TTC549 (cell line): Measurements from ENCODE around the gene SLC39A3.

Experiments
- FAIRE-seq: peaks from 2 replicates; lab custom pipeline; 2012; peaks lifted over from hg19 to GRCh38; lab: Jason Lieb, UNC

SLC39A3 gene

DNA sequence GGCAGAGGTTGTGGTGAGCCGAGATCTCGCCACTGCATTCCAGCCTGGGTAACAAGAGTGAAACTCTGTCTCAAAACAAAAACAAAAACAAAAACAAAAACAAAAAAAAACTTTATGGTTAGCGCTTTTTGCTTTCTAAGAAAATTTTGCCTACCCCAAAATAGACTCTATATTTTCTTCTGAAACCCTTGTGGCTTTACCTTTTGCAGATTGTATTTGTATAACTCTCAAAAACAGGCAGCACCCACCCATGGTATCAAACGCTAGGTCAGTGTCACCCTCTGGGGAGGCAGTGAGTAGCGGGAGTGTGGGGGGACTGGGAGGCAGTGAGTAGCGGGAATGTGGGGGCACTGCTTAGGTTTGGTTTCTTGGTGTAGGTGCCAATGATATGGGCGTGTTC is 7.5 kb upstream of the SLC39A3 start:
- no peak for FAIRE-seq

DNA sequence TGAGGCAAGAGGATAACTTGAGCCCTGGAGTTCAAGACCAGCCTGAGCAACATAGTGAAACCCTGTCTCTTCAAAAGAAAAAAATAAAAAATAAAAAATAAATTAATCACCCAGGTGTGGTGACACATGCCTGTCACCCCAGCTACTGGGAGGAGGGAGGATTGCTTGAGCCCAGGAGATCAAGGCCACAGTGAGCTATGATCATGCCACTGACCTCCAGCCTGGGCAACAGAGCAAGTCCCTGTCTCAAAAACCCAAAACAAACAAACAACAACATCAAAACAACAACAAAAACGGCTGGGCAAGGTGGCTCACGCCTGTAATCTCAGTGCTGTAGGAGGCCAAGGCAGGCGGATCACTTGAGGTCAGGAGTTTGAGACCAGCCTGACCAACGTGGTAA is 4.3 kb upstream of the SLC39A3 start:
- FAIRE-seq: no peak

DNA sequence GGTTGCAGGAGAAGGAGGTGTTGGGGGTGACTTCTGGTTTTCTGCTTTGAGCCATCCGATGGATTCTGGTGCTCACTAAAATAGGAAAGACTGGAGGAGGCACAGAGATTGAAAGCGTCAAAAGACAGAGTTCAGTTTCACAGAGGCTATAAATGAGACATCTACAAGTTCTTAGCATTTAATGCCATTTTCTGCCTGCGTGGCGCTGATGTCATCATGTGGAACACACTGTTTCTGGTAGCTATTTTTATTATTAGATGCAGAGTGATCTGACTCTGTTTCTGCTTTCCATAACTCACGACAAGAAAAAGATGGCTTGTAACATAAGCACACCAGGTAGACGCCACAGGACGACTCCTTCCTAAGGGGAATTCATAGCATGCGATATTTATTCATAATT is 3.3 kb upstream of the SLC39A3 start:
- no peak for FAIRE-seq

DNA sequence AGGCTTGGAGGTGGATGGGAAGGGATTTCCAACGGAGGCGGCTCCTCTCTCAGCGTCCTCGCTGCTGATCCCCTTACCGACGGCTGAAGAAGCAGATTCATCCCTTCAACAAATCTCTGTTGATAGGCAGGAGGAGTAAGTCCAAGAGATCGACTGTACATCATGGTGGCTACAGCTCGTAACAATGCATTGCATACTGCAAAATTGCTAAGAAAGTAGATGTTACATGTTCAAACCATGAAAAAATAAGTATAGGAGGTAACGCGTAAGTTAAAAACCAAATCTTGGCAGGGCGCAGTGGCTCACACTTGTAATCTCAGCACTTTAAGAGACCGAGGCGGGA is 468 bp upstream of the SLC39A3 start:
- FAIRE-seq: no peak

DNA sequence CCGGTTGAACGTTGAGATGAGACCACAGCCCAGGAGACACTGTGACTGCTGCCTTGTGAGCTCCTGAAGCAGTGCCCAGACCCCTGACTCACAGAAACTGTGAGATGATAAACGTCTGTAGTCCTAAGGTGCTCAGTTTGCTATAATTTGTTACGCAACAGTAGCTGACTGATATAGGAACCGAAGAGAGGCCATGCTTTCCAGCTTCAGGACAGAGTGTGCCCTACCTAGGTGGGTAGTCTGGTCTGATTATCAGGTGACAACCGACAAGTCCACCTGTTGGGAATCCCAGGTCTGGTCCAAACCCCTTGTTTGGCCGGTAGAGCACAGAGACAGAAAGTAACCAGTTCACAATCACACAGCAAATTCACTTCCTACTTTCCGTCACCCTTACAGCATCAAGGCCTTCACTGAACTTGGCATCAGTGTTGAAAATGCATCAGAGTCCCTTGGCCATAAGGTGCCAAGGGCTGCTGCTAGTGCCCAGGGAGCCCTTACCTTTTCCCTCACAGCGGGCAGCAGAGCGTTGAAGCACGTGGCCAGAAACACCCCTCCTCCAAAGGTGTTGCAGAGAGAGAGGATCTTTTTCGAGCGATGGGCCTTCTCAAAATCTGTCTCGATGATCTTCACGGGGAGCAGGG is 3.1 kb downstream of the SLC39A3 start:
- FAIRE-seq: no peak

DNA sequence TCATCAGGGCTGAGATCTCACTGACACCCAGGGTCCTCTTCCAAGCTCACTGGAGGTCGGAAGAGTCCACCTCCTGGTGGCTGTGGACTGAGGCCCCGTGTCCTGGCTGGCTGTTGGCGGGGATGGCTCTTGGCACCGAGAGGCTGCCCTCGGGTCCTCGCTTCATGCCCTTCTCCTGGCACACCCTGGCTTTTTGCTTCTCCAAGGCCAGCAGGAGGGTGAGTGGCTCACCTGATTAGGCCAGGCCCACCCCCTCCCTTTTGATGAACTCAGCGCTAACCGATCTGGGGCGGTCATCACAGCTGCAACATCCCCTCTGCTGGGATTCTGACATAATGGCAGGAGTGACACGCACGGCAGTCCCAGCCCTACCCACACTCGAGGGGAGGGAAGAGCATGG is 4.4 kb downstream of the SLC39A3 start:
- no peak for FAIRE-seq

DNA sequence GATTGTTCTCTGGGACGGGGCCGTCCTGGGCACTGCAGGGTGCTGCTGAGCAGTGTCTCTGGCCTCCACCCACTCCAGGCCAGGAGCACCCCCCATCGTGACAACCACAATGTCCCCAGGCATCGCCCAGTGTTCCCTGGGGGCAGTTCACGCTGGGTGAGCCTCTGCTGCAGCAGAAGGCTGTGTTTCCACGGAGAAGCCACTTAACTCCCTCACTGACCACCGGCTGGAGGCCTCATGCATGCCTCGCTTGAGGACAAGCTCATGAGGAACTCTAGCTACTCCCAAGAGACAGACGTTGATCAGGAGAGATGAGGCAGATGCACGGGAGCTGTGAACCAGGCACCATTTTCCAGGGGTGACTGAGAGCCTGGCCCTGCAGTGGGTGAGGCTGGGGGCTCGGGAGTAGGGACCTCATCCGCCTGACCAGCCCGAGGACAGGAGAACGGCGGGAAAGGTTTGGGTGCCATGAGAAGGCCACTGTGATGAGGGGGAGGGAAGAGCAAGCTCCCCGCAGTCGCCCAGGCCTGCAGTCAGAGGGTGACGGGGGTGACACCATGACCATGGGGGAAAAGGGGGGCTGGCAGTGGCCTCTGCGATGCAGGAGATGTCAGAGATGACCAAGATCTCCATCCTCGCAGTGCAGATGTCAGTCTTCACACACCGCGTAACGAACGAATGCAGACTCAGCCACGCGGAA is 5.1 kb downstream of the SLC39A3 start:
- no peak for FAIRE-seq

DNA sequence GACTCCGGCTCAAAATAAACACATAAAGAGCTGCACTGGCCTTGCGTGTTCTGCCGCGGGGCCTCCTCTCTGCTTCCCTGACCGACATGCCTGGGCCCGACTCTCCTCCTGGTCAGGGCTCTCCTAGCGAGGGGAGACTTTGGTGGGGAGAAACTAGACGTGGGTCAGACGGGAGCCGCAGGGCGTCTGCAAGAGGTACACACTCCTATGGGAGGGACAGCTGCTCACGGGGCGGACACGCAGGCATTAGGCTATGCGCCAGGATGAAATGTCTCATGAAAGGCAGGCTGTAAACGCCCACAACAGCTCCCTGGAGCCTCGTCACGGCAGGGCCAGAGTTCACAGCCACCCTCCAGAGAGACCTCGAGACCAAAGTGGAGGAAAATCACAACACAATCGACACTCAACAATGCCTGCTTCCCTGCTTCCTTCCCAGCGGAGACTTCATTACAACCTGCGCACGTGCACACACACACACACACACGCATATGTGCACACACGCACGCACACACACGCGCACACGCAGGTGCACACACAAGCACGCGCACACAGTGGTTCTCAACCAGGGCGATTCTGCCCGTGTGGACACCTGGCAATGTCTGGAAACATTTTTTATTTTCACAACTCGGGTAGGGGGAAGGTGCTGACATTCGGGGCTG is 5.8 kb downstream of the SLC39A3 start:
- no peak for FAIRE-seq

DNA sequence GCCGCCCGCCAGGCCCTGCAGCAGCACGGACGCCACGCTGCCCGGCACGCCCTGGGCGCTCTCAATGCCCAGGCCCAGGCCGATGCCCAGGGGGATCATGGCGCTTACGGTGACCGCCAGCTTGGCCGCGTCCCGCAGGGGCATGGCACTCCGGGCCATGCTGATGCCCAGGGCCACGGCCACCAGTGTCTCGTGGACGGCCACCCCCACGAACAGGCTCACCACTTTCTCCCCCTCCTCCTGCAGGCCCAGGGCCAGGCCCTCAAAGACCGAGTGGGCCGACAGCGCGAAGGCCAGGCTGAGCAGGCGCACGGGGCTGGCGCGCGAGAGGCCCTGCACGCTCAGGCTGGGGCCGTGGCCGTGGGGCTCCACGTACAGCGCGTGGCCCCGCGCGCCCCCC is 6.9 kb downstream of the SLC39A3 start:
- FAIRE-seq: no peak

DNA sequence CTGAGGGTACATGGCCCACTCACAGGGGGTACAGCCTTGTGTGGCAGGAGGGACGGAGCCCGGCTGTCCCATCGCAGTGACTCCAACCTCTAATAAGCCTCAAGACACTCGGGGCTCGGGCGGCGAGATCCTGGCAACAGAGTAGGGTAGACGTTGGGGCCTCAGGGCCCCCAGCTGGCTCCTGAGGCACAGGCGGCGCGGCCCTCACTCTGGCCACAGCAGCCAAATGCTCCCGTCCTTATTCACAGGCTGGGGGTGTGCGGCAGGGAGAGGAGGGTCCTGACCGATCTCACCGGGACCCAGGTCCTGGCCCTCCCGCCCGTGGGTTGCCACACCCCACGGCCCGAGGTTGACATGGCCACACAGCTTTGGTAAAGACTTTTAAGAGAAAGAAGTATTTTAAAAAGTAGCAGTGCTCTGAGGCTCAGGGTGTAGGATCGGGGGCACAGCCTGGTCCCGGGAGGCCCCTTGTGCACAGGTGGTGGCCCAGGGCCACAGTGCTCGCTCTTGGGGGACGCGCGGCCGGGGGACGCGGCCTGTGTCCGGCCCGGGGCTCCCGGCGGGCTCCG is 7.6 kb downstream of the SLC39A3 start:
- FAIRE-seq: no peak

DNA sequence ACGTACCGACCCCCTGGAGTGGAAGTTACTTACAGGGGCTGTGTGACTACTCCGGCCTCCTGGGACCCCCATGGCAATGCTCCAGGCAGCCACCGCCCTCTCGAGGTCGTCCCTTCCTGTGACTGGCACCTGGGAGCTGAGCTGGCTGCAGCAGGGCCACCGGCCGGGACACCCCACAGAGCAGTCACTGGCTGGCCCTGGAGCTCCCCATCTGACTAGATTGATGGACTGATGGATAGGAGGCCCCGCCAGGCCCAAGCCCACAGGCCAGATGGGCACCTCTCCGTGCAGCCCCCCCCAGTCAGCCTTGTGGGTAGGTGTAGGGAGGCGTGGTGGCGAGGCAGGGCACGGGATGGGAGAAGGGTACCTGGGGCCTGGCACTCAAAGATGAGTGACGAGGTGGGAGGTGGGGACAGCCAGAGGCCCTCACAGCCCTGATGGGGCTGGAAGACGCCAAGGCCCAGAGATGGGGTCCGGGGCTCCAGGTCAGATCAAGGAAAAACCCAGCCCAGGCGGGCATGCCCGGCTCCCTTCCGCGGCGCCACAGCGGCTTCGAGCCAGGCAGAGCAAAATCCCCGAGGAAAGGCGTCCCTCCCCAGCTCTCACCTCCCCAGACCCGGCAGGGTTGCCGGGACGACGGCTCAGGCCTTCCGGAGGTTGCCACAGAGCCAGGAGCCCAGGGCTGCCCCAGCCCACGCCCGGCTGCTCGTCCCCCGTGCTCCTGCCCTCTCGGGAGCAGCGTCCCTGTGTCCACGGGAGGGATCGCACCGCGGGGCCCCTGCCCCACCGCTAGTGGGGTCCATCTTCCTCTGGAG is 8.4 kb downstream of the SLC39A3 start:
- no peak for FAIRE-seq

DNA sequence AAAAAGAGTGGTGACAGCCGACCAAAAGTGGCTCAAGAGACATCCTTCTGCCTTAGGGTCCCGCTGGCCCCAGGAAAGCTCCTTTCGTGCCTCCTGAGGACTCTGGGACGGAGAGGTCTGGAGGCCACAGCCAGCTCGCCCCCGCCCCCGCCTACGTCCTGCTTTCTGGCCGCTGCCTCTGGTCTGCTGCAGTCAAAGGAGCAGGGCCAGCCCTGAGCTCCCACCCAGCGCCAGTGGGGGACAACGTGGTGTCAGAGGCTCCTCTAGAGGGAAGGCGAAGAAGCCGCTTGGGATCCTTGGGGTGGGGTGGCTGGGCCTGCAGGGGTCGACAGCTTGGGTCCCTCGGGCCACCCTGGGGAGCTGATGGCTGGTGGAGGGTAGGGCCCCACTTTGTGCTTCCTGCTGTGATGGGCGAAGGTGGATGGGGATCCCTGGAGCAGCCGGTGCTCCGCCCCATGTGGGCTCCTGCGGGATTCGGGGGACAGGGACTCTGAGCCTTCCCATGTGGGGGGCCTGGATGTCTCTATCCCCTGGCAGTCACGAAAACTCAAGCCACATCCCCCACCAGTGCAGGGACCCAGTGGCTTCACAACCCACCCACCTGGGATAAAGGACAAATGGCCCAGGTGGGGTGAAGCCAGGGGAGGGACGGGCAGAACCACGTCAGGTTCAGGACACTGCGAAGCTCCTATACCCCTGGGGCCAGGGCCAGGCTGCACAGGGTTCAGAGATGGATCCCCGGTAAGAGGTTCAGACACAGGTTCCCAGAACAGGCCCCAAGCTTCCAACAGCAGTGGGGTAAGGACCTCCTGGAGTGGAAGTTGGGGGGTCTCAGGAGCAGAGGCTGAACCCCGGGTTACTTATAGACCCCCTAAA is 9.6 kb downstream of the SLC39A3 start:
- FAIRE-seq: no peak

DNA sequence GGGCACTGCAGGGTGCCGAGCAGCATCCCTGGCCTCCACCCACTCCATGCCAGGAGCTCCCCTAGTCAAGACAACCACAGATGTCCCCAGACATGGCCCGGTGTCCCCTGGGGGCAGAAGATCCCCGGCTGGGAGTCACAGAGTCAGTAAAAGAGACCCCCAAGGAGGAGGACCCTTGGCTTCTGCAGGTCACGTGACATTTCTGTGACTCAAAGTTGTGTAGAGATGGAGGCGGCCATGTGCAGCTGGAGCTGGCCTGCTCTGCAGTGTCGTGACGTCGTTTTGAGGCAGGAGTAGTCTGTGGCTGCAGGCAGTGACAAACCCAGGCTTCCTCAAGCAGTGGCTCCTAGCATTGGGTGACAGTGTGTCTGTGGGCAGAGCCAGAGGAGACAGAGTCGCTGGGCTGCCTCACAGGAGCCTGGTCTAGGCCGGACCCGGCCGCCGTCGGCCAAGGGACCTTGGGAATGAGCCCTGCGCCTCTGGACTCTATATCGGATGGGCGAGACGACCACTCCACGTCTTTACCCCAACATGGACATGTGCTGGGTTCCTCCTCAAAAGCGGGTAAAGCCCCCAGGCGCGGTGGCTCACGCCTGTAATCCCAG is 10.9 kb downstream of the SLC39A3 start:
- FAIRE-seq: no peak

DNA sequence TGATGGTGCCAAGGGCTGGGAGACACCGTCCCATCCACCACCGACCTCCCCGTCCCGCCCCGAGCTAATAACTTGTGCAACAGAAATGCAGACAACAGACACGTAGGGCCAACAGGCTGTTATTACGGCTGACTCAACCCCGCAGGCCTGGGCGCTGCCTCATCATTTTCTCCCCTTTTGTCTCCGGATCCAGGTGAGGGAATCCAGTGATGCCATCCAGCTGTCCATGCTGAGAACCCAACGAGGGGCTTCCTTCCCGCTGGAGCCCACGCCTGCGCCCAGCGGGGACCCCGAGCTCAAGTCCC is 12.2 kb downstream of the SLC39A3 start:
- no peak for FAIRE-seq

DNA sequence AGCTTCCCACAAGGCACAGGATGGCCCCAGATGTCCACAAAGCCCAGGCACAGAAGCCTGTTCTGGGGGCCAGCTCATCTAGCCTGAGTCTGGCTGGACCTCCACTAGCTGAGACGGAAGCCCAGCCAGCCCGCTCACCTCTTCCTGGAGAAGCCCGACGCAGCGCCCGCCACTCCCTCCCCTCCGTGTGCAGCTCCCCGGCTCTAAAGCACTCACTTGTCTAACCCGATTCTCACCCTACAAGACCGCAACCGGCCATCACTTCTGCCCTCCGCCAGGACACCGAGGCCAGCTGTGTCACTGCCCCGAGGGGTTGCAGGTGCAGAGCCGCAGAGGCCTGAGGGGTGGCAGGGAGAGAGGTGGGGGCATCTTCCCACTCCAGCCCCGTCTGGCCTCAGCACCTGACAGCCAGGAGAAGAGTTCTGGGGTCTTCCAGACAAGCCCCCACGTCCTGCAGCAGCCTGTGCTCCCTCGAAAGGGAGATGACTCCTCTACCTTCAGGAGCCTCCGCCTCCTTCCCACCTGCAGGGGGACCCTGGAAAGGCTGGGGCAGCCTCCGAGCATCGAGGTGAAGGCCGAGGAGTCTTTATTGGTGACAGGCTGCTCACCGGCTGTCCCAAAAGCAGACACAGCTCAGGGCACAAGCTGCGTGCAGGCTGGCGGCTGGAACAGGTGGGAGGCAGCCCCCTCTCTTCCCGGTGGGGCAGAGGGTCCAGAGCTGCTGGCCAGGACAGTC is 12.7 kb downstream of the SLC39A3 start:
- no peak for FAIRE-seq

DNA sequence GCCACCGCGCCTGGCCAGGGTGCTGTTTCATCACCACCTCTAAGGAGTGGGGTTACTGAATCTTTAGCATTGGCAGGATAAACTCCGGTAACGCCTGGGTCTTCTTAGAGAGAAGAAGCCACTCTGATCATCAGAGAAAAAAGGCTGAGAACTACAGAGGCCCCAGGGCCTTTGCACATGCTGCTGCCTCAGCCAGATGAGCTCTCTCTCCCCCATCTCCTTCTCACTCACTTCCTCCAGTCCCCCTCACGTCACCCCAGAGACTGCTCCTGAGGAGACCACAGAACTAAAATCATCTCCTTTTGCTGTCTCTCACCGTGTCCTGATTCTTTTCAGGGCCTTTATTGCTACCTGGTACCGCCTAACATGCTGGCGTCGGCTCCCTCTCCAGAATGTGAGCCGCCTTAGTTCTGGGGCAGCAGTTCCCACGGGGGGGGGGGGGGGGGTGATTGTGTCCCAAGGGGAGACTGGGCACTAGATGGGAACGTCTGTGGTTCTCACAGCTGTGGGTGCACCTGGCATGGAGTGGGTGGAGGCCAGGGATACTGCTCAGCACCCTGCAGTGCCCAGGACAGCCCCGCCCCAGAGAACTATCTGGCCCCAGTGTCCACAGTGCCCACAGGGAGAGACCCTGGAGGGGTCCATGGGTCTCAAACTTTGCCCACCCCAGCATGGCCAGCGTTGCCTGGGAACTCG is 13.5 kb downstream of the SLC39A3 start:
- no peak for FAIRE-seq

DNA sequence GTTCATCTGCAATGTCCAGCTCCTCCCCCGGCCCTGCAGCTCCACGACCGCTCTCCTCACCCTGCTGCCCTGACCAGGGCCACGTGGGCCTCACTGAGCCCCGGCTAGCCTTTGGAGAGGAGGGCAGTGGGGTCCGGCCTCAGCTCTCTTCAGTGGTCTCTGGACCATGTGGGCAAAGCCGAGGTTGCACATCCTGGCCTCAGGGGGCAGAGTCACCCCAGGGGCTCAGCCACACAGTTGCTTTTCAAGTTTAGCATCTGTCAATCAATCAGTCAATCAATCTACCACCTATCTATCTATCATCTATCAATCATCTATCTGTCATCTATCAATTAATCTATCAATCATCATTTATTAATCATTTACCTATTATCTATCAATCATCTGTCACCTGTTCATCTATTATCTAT is 15.7 kb downstream of the SLC39A3 start:
- no peak for FAIRE-seq

DNA sequence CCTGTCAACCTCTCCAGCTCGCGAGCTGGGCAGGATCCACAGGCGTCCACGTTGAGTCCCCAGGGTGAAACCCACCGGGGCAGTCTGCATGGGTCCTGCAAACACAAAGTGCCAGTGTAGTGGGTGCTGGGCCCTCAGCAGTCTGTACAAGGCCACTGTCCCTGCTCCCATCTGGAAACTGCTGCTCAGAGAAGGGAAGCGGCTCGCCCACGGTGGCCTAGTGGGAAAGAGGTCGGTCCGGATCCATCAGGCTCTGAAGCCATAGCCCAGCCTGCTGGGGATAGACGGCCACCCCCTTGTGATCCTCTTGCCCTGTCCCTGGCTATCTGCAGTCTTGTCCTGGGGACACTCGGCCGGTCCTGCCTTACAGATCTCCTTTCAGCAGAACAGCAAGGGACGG is 16.1 kb downstream of the SLC39A3 start:
- no peak for FAIRE-seq

DNA sequence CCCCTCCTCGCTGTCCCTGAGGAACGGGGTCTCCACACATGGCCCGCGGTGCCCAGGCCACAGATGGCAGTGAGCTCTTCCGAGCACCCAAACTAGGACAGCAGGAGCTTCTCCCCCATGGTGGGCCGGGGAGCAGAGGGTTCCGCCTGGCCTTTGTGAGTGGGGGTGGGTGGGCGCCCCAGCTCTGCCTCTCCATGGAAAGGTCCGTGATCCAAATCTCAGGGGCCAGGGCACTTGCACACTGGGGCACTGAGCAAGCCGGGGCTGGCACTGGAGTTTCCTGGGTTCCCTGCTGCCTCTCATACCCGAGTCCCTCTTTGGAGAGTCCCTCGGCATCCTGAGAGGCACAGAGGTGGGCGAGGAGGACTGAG is 16.5 kb downstream of the SLC39A3 start:
- FAIRE-seq: no peak
